ENCODE data around the gene FBXL15. TPM values are rescaled to one million over a fixed set of nuclear protein-coding genes. Genes with fewer than 3 reads are reported as not detected.

FBXL15 gene
- total RNA-seq, 1 experiment from 2014 or later, result 17.6 TPM

Small RNAs within 50 kb of the gene (small RNA-seq; reads per million reads assigned to genes)
- 7.7 reads per million, percentile 90 among the genes with 10 or more reads in this experiment for gene MIR146B

Other genes starting within 250 kb of the FBXL15 start
- gene ELOVL3, start 194.5 kb upstream of the FBXL15 start, total RNA-seq (2014; rRNA removed; shearing (Covaris generic)), result not detected in 2 replicates
- gene PITX3, start 179.3 kb upstream of the FBXL15 start, total RNA-seq (2014; rRNA removed; shearing (Covaris generic)), result not detected in 2 replicates
- 20.8 and 27.6 TPM in 2 replicates for gene GBF1, start 175.3 kb upstream of the FBXL15 start, total RNA-seq (2014; rRNA removed; shearing (Covaris generic))
- gene NFKB2, start 25.1 kb upstream of the FBXL15 start, total RNA-seq (2014; rRNA removed; shearing (Covaris generic)), result 17.3 and 18.5 TPM in 2 replicates
- 1.3 TPM in 1 of 2 replicates, not detected in the other for gene PSD, start 2.1 kb upstream of the FBXL15 start, total RNA-seq (2014; rRNA removed; shearing (Covaris generic))
- 38.1 and 44.2 TPM in 2 replicates for gene CUEDC2, start 11.7 kb downstream of the FBXL15 start, total RNA-seq (2014; rRNA removed; shearing (Covaris generic))
- 0.37 TPM in 1 of 2 replicates, not detected in the other for gene C10orf95, start 30.7 kb downstream of the FBXL15 start, total RNA-seq (2014; rRNA removed; shearing (Covaris generic))
- gene ACTR1A, start 81.9 kb downstream of the FBXL15 start, total RNA-seq (2014; rRNA removed; shearing (Covaris generic)), result 111 and 124 TPM in 2 replicates
- 6.5 and 9.7 TPM in 2 replicates for gene SUFU, start 83.1 kb downstream of the FBXL15 start, total RNA-seq (2014; rRNA removed; shearing (Covaris generic))
- gene TRIM8, start 223.6 kb downstream of the FBXL15 start, total RNA-seq (2014; rRNA removed; shearing (Covaris generic)), result 104 and 117 TPM in 2 replicates

All from HT1080 (cell line).